Keratinocyte (primary cell): ENCODE results near the gene CCDC178. TPM values are rescaled to one million over a fixed set of nuclear protein-coding genes. Genes with fewer than 3 reads are reported as not detected.

Experiments
- DNase-seq: peaks from one replicate; pipeline ENCODE4 v3.0.0-alpha.2; 2011; ENCODE audit warnings: low read depth, missing footprints, low spot score
- FAIRE-seq: peaks from 2 replicates; lab custom pipeline; 2011; peaks lifted over from hg19 to GRCh38; lab: Jason Lieb, UNC
- H2AFZ ChIP-seq: 2 replicates; pipeline ENCODE4 v1.6.0; 2012; ENCODE audit warnings: low read length, control low read depth, inconsistent platforms; ENCODE audit not compliant: control insufficient read depth
- H3K27ac ChIP-seq: 2 replicates; pipeline ENCODE4 v1.5.1; 2011; ENCODE audit warnings: low read length; ENCODE audit not compliant: control insufficient read depth, insufficient read depth
- H3K27me3 ChIP-seq: 3 replicates; pipeline ENCODE4 v1.6.0; 2011; ENCODE audit warnings: low read length; ENCODE audit not compliant: control insufficient read depth, insufficient read depth; ENCODE audit errors: extremely low read depth
- H3K36me3 ChIP-seq, 2 experiments: 2 replicates in 1 of 2; 3 replicates in 1 of 2; pipeline ENCODE4 v1.5.1; 2011; ENCODE audit warnings: low read length in 2 of 2, mild to moderate bottlenecking in 1 of 2; ENCODE audit not compliant: control insufficient read depth in 2 of 2, insufficient read depth in 2 of 2; ENCODE audit errors: extremely low read depth in 1 of 2
- H3K4me1 ChIP-seq: 3 replicates; pipeline ENCODE4 v1.5.1; 2011; ENCODE audit warnings: low read length; ENCODE audit not compliant: control insufficient read depth, insufficient read depth; ENCODE audit errors: extremely low read depth
- H3K4me2 ChIP-seq: 3 replicates; pipeline ENCODE4 v1.6.0; 2011; ENCODE audit warnings: low read depth, low read length; ENCODE audit not compliant: control insufficient read depth, insufficient read depth; ENCODE audit errors: extremely low read depth
- H3K4me3 ChIP-seq, 3 experiments: fragments of 200-600 bp in 1 of 3; sonication (generic) in 1 of 3; 2 replicates in 2 of 3; 3 replicates in 1 of 3; pipeline ENCODE4 v1.5.1; 2011 to 2016; ENCODE audit warnings: low read length in 3 of 3, mild to moderate bottlenecking in 3 of 3, control low read depth in 2 of 3, inconsistent platforms in 1 of 3, low read depth in 1 of 3, mixed read lengths in 1 of 3, mixed run types in 1 of 3, moderate library complexity in 1 of 3; ENCODE audit not compliant: control insufficient read depth in 2 of 3, insufficient read depth in 2 of 3; ENCODE audit errors: extremely low read depth in 1 of 3
- H3K79me2 ChIP-seq: 2 replicates; pipeline ENCODE4 v1.6.0; 2012; ENCODE audit warnings: low read length; ENCODE audit not compliant: control insufficient read depth, insufficient read depth
- H3K9ac ChIP-seq: 3 replicates; pipeline ENCODE4 v1.6.0; 2011; ENCODE audit warnings: low read length; ENCODE audit not compliant: control insufficient read depth, insufficient read depth; ENCODE audit errors: extremely low read depth
- H3K9me1 ChIP-seq: 3 replicates; pipeline ENCODE4 v1.6.0; 2011; ENCODE audit warnings: low read length; ENCODE audit not compliant: control insufficient read depth, insufficient read depth; ENCODE audit errors: extremely low read depth
- H3K9me3 ChIP-seq: 2 replicates; pipeline ENCODE4 v1.5.1; 2012; ENCODE audit warnings: low read depth, low read length; ENCODE audit not compliant: control insufficient read depth
- H4K20me1 ChIP-seq: 3 replicates; pipeline ENCODE4 v1.6.0; 2011; ENCODE audit warnings: low read length; ENCODE audit not compliant: control insufficient read depth, insufficient read depth; ENCODE audit errors: extremely low read depth
- EZH2 ChIP-seq: IDR thresholded peaks from one replicate; pipeline ENCODE4 v1.6.1; 2012; ENCODE audit warnings: inconsistent platforms, mild to moderate bottlenecking, low read length, moderate library complexity
- dilution Hi-C: fragments of 300-500 bp; cut with MboI; formaldehyde crosslinking; loops from one replicate; pipeline ENCODE4 v1.7.0; 2020; ENCODE audit warnings: low sequenced_read_pairs; ENCODE audit not compliant: extremely low pct_ligation_motif_present
- polyA plus RNA-seq, 5 experiments: library from polyadenylated mRNA; depleted of rRNA in 3 of 5; stranded (reverse) in 3 of 5; stranded (forward) in 1 of 5; unstranded in 1 of 5; fragments of >200 nt; gene quantifications; 1 replicate in 1 of 5; 2 replicates in 3 of 5; 3 replicates in 1 of 5; pipeline versions ENCODE4 v1.2.1 to v1.2.3, GENCODE V29; 2011 to 2012; ENCODE audit warnings: missing spikeins in 2 of 5, low read depth in 1 of 5, low replicate concordance in 1 of 5
- TF ChIP-seq, protein P1 (sequence below), 3 experiments: IDR thresholded peaks in 1 of 3; conservative IDR thresholded peaks in 1 of 3; optimal IDR thresholded peaks in 1 of 3; 2 replicates in 2 of 3; 3 replicates in 1 of 3; pipeline versions ENCODE3 to v1.5.1; 2011; ENCODE audit warnings: low read length in 3 of 3, mild to moderate bottlenecking in 3 of 3, moderate library complexity in 2 of 3, control low read depth in 1 of 3, inconsistent platforms in 1 of 3; ENCODE audit not compliant: insufficient read depth in 2 of 3; ENCODE audit errors: extremely low read depth in 1 of 3

Gene CCDC178
- polyA plus RNA-seq, 1 donor (not counting 4 experiments of a cell fraction or from before 2014, with no cell fraction given) = 0.14 TPM

DNA sequence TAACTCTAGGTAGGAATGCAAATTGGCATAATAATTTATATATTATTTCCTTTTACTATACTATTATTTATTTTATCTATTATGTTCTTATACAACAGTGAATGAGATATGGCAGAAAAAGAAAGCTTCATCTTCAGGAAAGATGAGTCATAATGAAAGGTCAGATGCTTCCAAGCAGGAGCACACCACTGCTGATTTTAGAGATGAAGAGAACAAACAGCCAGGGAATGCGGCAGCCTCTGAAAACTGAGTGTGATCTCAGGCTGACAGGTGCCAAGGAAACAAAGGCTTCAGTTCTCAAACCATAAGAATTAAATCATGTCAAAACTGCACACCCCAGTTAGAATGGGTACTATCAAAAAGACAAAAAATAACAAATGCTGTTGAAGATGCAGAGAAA is 149.0 kb downstream of the CCDC178 start:
- DNase-seq = no peak
- Histone ChIP-seq H2AFZ (no peak overlapping the region), H3K27me3 (no peaks in the 10 kb centered on the region), H3K79me2 (no peaks in the 10 kb centered on the region), H3K9me1 (no peaks in the 10 kb centered on the region), H3K27ac (no peak overlapping the region), H3K4me2 (no peak overlapping the region), H3K9me3 (no peaks in the 10 kb centered on the region), H3K36me3 (no peaks in the 10 kb centered on the region), H4K20me1 (no peaks in the 10 kb centered on the region), H3K9ac (no peak overlapping the region), H3K4me1 (no peaks in the 10 kb centered on the region), H3K4me3 (no peak overlapping the region)
- no peak for FAIRE-seq
- dilution Hi-C loops = no loop called here
- TF ChIP-seq, protein P1, sequence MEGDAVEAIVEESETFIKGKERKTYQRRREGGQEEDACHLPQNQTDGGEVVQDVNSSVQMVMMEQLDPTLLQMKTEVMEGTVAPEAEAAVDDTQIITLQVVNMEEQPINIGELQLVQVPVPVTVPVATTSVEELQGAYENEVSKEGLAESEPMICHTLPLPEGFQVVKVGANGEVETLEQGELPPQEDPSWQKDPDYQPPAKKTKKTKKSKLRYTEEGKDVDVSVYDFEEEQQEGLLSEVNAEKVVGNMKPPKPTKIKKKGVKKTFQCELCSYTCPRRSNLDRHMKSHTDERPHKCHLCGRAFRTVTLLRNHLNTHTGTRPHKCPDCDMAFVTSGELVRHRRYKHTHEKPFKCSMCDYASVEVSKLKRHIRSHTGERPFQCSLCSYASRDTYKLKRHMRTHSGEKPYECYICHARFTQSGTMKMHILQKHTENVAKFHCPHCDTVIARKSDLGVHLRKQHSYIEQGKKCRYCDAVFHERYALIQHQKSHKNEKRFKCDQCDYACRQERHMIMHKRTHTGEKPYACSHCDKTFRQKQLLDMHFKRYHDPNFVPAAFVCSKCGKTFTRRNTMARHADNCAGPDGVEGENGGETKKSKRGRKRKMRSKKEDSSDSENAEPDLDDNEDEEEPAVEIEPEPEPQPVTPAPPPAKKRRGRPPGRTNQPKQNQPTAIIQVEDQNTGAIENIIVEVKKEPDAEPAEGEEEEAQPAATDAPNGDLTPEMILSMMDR (optimal IDR thresholded peaks at IDR 0.05 in 1 of 3, IDR thresholded peaks at IDR 0.05 in 1 of 3, conservative IDR thresholded peaks at IDR 0.05 in 1 of 3; ENCODE audit: extremely low read depth in 1 of 3, insufficient read depth in 2 of 3, low read length in 3 of 3) = no peak
- no peak for TF ChIP-seq EZH2

DNA sequence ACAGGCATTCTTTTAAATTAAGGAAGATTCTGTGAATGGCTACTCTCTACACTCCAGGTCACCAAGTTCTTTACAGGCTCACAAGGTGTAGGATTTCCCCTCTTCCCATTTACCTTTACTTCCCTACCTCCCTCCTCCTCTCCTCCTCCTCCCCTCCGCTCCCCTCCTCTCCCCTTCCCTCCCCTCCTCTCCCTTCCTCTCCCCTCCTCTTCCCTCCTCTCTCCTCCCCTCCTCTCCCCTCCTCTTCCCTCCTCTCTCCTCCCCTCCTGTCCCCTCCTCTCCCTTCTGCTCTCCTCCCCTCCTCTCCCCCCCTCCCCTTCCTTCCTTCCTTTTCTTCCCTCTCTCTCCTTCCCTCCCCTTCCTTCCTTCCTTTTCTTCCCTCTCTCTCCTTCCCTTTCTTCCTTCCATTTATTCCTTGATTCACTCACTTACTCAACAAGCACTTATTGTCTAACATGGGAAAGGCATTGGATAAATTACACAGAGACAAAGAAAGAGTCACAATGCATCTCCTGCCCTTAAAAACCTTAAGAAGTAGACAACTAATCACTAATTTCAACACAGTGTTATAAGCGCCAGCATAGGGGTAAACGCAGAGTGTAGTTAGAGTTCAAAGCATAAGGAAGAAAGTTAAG is 152.3 kb downstream of the CCDC178 start:
- FAIRE-seq (no peak), DNase-seq (no peak)
- dilution Hi-C loops = no loop called here
- Histone ChIP-seq H3K9me3 (no peaks in the 10 kb centered on the region), H3K4me2 (no peak overlapping the region), H3K9ac (no peak overlapping the region), H2AFZ (no peak overlapping the region), H3K36me3 (no peaks in the 10 kb centered on the region), H3K27me3 (no peaks in the 10 kb centered on the region), H3K79me2 (no peaks in the 10 kb centered on the region), H3K27ac (no peak overlapping the region), H4K20me1 (no peaks in the 10 kb centered on the region), H3K9me1 (no peaks in the 10 kb centered on the region), H3K4me3 (no peak overlapping the region), H3K4me1 (no peaks in the 10 kb centered on the region)
- TF ChIP-seq, protein P1 (optimal IDR thresholded peaks at IDR 0.05 in 1 of 3, IDR thresholded peaks at IDR 0.05 in 1 of 3, conservative IDR thresholded peaks at IDR 0.05 in 1 of 3; ENCODE audit: extremely low read depth in 1 of 3, insufficient read depth in 2 of 3, low read length in 3 of 3) = no peak
